ENCODE results near the gene FZD7. TPM values are rescaled to one million over a fixed set of nuclear protein-coding genes. Genes with fewer than 3 reads are reported as not detected.

FZD7 gene
- total and polyA plus RNA-seq, 10 of the 15 experiments (the other 5 are each of a cell fraction or from before 2014, with no cell fraction given) = 0.24 to 2.4 (median 0.75) TPM

DNA sequence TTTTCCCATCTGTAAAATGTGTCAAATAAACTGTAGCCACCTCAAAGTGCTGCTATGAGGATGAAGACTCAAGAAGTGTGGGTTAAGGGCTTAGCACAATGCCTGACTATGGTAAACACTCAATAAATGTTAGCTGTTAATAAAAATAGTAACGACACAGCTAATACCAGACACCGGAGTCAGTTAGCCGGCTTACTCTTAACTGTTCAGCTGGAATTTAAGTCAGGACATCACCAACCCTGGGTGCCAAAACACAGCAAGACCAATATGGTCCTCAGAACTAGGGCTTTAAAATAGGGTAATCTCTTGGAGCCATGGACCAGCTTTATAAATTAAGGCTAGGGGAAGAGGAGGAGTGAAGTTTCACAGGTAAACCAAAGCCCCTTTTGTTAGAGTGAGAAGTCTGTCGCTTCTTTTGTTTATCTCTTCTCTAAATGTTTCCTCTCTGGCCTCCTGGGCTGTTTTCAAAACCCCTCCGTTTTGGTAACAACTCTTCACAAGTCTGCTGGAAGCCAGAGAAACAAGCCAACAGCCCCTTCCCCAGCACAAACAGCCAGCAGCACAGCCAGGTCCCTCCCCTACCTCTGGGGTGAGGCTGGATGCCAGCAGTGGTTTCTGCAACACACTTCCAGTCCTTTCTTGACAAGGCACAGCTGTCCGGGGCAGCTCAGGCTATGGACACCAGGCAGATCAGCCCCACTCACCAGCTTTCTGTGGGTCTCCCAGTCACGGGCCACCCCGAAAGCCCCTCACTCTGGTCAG lies 13.8 kb upstream of the FZD7 start:
- POLR2A ChIA-PET = interaction anchor here (0.6 to 0.9 kb wide), 3 partner anchors 11 to 382 kb away, joined by 3 to 5 read pairs (median 4); no protein-coding TSS in a partner anchor
- Histone ChIP-seq H3K4me1 (ENCODE audit: control insufficient read depth, insufficient read depth, low read length) (no peaks in the 10 kb centered on the region), H3K36me3 (ENCODE audit: control insufficient read depth in 2 of 2, insufficient read depth in 2 of 2, low read length in 1 of 2) (no peaks in the 10 kb centered on the region), H3K27me3 (replicated peaks in 1 of 2; ENCODE audit: control insufficient read depth in 2 of 2, insufficient read depth in 2 of 2, low read length in 1 of 2) (no peaks in the 10 kb centered on the region; a peak in 1 of 4 replicates), H3K9ac (ENCODE audit: control insufficient read depth, insufficient read depth, low read length) (no peak overlapping the region), H4K20me1 (ENCODE audit: control insufficient read depth, insufficient read depth) (no peaks in the 10 kb centered on the region), H3K4me3 (no peak overlapping the region), H3K4me2 (ENCODE audit: control insufficient read depth, insufficient read depth) (no peak overlapping the region), H3K27ac (ENCODE audit: control insufficient read depth, insufficient read depth) (no peak overlapping the region), H3K9me3 (replicated peaks; ENCODE audit: control insufficient read depth, insufficient read depth, low read length) (no peaks in the 10 kb centered on the region; the same call in 2 of the 3 replicates), H2AFZ (ENCODE audit: control insufficient read depth, low read depth, low read length) (no peak overlapping the region), H3K79me2 (ENCODE audit: control insufficient read depth, insufficient read depth, low read length) (no peaks in the 10 kb centered on the region)
- intact Hi-C loops (cut with micrococcal nuclease; ENCODE audit: unreplicated experiment) = no loop called here
- FAIRE-seq (no peak), ATAC-seq (no peak), DNase-seq (ENCODE audit: low read depth, low spot score) (no peak)
- 36% methylated on average over 8 of the region's 8 CpGs for WGBS (ENCODE audit: insufficient coverage, insufficient replicate concordance, low lambda C conversion rate, missing lambda C conversion rate)
- SMC1A ChIA-PET (ENCODE audit: uncharacterized antibody, unreplicated experiment) = interaction anchor here (1.2 to 1.7 kb wide), 3 partner anchors 17 to 159 kb away, joined by 4 to 5 read pairs (median 4); no protein-coding TSS in a partner anchor
- no TSS peak for BruUV-seq (replicated peaks)
- TF ChIP-seq, protein P1, sequence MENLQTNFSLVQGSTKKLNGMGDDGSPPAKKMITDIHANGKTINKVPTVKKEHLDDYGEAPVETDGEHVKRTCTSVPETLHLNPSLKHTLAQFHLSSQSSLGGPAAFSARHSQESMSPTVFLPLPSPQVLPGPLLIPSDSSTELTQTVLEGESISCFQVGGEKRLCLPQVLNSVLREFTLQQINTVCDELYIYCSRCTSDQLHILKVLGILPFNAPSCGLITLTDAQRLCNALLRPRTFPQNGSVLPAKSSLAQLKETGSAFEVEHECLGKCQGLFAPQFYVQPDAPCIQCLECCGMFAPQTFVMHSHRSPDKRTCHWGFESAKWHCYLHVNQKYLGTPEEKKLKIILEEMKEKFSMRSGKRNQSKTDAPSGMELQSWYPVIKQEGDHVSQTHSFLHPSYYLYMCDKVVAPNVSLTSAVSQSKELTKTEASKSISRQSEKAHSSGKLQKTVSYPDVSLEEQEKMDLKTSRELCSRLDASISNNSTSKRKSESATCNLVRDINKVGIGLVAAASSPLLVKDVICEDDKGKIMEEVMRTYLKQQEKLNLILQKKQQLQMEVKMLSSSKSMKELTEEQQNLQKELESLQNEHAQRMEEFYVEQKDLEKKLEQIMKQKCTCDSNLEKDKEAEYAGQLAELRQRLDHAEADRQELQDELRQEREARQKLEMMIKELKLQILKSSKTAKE (IDR thresholded peaks at IDR 0.05; ENCODE audit: low read depth, poor library complexity, severe bottlenecking) = no peak
- TF ChIP-seq RFX5 (IDR thresholded peaks at IDR 0.05; ENCODE audit: low read depth, low read length) (no peak), NFIC (IDR thresholded peaks at IDR 0.05; ENCODE audit: low read depth, low read length) (no peak), DPF2 (IDR thresholded peaks at IDR 0.05) (no peak), RBBP5 (conservative IDR thresholded peaks at IDR 0.05) (no peak), HDAC2 (IDR thresholded peaks at IDR 0.05) (no peak), TCF3 (IDR thresholded peaks at IDR 0.05; ENCODE audit: borderline replicate concordance, insufficient read depth, low read depth, low read length) (no peak), PAX8 (IDR thresholded peaks at IDR 0.05) (no peak), RUNX3 (IDR thresholded peaks at IDR 0.05; ENCODE audit: low read length) (no peak)
- TF ChIP-seq, protein P2, sequence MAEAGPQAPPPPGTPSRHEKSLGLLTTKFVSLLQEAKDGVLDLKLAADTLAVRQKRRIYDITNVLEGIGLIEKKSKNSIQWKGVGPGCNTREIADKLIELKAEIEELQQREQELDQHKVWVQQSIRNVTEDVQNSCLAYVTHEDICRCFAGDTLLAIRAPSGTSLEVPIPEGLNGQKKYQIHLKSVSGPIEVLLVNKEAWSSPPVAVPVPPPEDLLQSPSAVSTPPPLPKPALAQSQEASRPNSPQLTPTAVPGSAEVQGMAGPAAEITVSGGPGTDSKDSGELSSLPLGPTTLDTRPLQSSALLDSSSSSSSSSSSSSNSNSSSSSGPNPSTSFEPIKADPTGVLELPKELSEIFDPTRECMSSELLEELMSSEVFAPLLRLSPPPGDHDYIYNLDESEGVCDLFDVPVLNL (IDR thresholded peaks at IDR 0.05; ENCODE audit: low read depth, low read length) = no peak
- TF ChIP-seq, protein P3, sequence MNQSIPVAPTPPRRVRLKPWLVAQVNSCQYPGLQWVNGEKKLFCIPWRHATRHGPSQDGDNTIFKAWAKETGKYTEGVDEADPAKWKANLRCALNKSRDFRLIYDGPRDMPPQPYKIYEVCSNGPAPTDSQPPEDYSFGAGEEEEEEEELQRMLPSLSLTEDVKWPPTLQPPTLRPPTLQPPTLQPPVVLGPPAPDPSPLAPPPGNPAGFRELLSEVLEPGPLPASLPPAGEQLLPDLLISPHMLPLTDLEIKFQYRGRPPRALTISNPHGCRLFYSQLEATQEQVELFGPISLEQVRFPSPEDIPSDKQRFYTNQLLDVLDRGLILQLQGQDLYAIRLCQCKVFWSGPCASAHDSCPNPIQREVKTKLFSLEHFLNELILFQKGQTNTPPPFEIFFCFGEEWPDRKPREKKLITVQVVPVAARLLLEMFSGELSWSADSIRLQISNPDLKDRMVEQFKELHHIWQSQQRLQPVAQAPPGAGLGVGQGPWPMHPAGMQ (IDR thresholded peaks at IDR 0.05; ENCODE audit: borderline replicate concordance) = no peak
- RAD21 ChIA-PET (ENCODE audit: unreplicated experiment) = interaction anchor here (2.3 kb wide), 1 partner anchor 39 kb away, joined by 5 read pairs; no protein-coding TSS in a partner anchor
- in situ Hi-C loops (cut with MboI) = no loop called here
- CTCF ChIA-PET = interaction anchor here (0.9 to 1.3 kb wide), 2 partner anchors 110 to 159 kb away, joined by 3 to 4 read pairs; no protein-coding TSS in a partner anchor

Data from GM12878 (cell line).